CD4-positive, alpha-beta T cell treated with Interleukin-10 for 1 hour (primary cell): Measurements from ENCODE around the gene ITGB7.

Experiments used
- DNase-seq: peaks from one replicate; pipeline ENCODE4 v3.0.0-alpha.2; 2020

The ITGB7 gene

GRCh38 chr12:53230108-53230845, 23.2 kb upstream of the ITGB7 start:
- peak; percentile 35 for DNase-seq

- DNase-seq = no peak
These were observed 22.4 kb upstream of the ITGB7 start for GRCh38 chr12:53229454-53229853.

DNA sequence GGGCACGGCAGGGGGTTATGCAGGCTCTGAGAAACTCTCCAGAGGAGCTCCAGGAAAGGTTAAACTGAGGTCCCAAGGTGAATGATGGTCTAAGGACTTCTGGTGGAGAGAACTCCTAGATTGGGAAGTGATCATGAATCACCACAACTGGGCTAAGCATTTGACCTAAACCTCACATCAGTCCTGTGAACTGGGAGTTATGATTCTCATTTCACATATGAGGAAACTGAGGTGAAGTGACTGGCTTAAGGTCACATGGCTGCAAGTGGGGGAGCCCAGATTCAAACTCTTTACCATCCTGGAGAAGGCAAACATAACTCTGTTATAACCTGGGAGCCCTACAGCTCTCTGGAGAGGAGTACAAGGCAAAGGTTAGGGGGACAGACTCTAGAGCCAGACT, 20.8 kb upstream of the ITGB7 start:
- DNase-seq = no peak

GRCh38 chr12:53227341-53227740, 20.3 kb upstream of the ITGB7 start:
- DNase-seq = no peak

DNA sequence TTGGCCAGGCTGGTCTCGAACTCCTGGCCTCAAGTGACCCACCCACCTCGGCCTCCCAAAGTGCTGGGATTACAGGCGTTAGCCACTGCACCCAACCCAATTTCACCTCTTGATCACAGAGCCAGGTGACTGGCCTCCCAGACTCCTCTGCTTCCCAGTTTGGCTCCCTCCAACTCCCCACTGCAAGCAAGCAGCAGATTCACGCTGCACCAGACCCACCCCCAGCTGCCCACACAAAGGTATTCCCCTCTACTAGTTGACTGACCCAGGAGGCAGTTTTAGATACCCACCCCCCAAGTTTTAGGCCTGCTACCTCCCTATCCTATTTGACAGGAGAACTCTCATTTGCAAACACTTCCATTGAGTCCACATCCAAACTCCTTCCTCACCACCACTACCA, 19.8 kb upstream of the ITGB7 start:
- no peak for DNase-seq

GRCh38 chr12:53225635-53226424, 18.8 kb upstream of the ITGB7 start:
- DNase-seq = no peak

GRCh38 chr12:53224897-53225634, 18.0 kb upstream of the ITGB7 start:
- DNase-seq = no peak

- no peak for DNase-seq
These were observed 17.2 kb upstream of the ITGB7 start for GRCh38 chr12:53224061-53224896.

DNA sequence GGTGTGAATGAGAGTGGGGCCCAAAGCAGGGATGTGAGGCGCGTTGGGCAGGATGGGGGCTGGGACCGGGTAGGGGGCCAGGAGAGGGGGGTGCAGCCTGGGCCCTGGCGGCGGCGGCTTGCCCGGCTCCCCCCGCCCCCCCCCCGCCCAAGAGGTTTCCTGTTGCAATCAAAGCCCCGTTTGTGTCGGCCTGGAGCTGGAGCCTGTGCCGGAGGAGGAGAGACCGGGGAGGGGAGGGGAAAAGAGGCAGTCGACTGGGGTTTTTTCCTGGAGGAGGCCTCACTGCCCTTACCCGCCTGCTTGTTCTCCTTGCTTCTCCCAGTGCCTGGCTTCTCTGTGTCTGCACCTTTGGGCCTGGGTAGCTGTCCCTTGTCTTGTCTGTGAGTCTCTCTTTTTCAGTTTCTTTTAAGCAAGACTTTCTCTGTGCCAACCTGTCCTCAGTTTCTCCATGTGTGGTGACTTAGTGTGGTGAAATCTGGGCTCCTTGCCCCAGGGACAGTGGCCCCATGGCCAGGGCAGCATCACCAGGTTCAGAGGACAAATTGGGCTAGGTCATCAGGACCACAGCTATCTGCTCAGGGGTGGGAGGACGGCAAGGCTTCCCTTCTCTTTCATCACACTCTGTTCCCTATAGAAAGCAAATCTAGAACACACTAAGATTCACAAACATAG, 16.5 kb upstream of the ITGB7 start:
- peak; percentile 54 for DNase-seq

DNA sequence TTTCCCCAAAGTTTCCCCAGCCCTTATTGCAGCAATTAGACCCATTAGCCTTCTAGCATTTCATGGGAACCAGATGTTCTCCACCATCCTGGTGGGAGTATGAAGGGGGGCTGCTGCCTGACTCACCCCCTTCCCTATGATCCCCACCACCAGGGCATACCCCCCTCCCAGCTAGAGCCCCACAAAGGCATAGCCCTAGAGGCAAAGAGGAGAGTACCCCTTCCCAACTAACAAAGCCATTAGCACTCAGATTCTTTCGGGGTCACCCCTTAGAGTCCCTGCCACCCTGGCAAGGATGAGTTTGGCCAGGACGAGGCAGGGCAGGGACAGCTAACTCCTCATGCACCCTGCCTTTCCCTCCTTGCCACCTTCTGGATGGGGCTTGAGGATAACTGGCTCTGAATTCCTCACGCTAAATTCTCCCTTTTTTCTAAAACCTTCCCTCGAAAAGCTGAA, 15.8 kb upstream of the ITGB7 start:
- DNase-seq = no peak

- DNase-seq = no peak
These were observed 15.2 kb upstream of the ITGB7 start for GRCh38 chr12:53222170-53222721.

- DNase-seq = peak; percentile 67
These were observed 14.4 kb upstream of the ITGB7 start for GRCh38 chr12:53221203-53222080.

GRCh38 chr12:53220694-53221202, 13.7 kb upstream of the ITGB7 start:
- peak; percentile 84 for DNase-seq

- peak; percentile 77 for DNase-seq
These were observed 13.1 kb upstream of the ITGB7 start for GRCh38 chr12:53219956-53220693.

GRCh38 chr12:53219292-53219955, 12.4 kb upstream of the ITGB7 start:
- peak; percentile 45 for DNase-seq

GRCh38 chr12:53218551-53219291, 11.7 kb upstream of the ITGB7 start:
- no peak for DNase-seq

DNA sequence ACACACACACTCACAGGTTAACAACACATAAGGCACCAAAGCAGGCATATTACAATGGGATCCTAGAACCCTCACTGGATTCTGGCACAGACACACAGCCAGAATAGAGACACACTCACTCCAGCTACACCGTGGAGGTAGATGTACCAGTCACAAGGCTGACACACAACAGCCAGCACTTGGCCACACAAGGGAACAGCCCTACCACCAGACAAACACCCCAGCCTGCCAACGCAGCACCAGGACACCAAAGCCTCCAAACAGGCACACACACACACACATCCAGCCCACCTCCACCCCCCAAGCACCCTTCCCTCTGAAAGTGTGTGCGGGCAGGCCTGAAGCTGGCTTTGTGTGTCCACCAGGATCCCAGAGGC, 10.9 kb upstream of the ITGB7 start:
- no peak for DNase-seq
